C4-2B (cell line): ENCODE results near the gene CEACAM4.

Experiments used
- CTCF ChIP-seq: fragments of 450-650 bp; conservative IDR thresholded peaks from 2 replicates; pipeline ENCODE4 v1.5.1; 2017; ENCODE audit warnings: mild to moderate bottlenecking
- ZFX ChIP-seq: fragments of 450-650 bp; IDR thresholded peaks from 2 replicates; pipeline ENCODE4 v1.6.1; 2017

DNA sequence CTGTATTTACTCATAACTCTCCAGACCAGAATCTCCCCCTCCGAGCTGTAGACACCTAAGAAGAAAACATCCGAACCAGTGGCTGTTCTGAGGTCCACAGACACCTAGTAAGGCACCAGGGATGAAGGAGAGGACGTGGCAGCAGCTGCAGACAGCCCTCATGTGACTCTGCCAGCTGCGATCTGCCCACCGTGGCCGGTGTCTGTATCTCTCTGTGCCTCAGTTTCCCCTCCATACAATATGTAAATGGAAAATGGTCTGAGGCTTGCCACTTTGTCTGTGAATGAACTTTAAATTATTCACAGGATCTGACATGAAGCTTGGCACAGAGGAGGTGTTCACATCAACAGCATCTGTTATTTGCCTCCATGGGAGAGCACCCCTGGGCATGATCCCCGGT is 2.4 kb downstream of the CEACAM4 start:
- TF ChIP-seq CTCF (no peak), ZFX (no peak)
